GM19025 (cell line): ENCODE measurements around the gene PRR35.

Experiments
- ATAC-seq: cut with Tn5 transposase; IDR thresholded peaks from one replicate; pipeline ENCODE4 v1.9.1; 2021; ENCODE audit warnings: mild to moderate bottlenecking, low read depth, moderate library complexity; ENCODE audit not compliant: unreplicated experiment

Gene PRR35

GRCh38 chr16:561957-562938, 2.1 kb downstream of the PRR35 start:
- ATAC-seq, result no peak

- ATAC-seq, result no peak
These were observed 3.0 kb downstream of the PRR35 start for GRCh38 chr16:563072-563644.

- no peak for ATAC-seq
These were observed 4.7 kb downstream of the PRR35 start for GRCh38 chr16:564690-565418.

- ATAC-seq, result no peak
These were observed 5.5 kb downstream of the PRR35 start for GRCh38 chr16:565419-566330.

GRCh38 chr16:566475-567372, 6.5 kb downstream of the PRR35 start, which contains the start of gene NHLRC4:
Gene NHLRC4 (plus strand): TSS chr16:567005. CDS start chr16:568048, 1,043 bp downstream.
- ATAC-seq, result peak; percentile 53

- ATAC-seq, result no peak
These were observed 7.4 kb downstream of the PRR35 start for GRCh38 chr16:567373-568256.

GRCh38 chr16:568401-569258, 8.4 kb downstream of the PRR35 start:
- no peak for ATAC-seq

GRCh38 chr16:569445-570254, 9.5 kb downstream of the PRR35 start, which contains the start of gene PIGQ:
Gene PIGQ (plus strand): TSS chr16:569968. CDS start chr16:574075, 4,107 bp downstream.
- ATAC-seq, result no peak

GRCh38 chr16:572865-573650, 12.9 kb downstream of the PRR35 start:
- no peak for ATAC-seq

GRCh38 chr16:574021-574760, 14.0 kb downstream of the PRR35 start:
- no peak for ATAC-seq

GRCh38 chr16:575354-576196, 15.4 kb downstream of the PRR35 start:
- no peak for ATAC-seq

GRCh38 chr16:576197-576822, 16.1 kb downstream of the PRR35 start:
- no peak for ATAC-seq

GRCh38 chr16:576823-577201, 16.6 kb downstream of the PRR35 start:
- ATAC-seq, result no peak
